ENCODE measurements around the gene GRM2.
A peak's percentile ranks its signal among the peaks of the same experiment; 100 is the strongest.

GRM2 gene

DNA sequence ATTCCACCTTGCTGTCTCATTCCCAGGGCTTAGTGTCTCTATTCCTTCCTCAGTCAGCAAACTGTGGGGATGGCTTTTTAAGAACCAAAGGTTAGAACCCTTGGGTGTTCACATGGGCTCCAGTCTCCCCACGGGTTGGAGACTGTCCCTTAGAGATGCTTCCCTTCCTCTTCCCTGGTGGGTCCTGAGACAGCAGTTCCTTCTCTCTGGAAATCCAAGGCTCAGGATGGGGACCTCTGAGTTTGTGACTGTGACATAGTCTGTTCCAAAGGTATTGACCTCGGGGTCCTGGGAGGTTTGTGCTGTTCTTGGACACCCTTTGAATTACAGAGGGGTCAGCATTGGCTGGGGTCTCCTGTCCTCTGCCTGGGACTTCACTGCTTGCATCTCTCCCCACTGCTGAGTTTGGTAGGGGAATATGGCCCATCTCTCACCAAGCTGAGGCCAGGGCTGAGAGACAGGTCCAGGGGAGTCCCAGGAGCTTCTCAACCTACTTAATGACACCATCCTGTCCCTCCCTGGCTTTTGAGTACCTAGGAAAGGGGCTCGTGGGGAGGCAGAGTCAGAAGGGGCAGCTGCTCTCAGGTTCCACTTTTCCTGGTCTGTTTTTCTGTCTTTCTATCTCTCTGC is 1.5 kb downstream of the GRM2 start:
- no peak overlapping the region for H3K9ac ChIP-seq (ENCODE audit: low read length)
- no peak for DNase-seq (ENCODE audit: low read depth)
- no peak overlapping the region for H3K4me3 ChIP-seq (ENCODE audit: low read length)
- peaks cover 6% of the 10 kb centered on the region for H3K36me3 ChIP-seq (ENCODE audit: control insufficient read depth, insufficient read depth, low read length, severe bottlenecking)
- H3K9me3 ChIP-seq (ENCODE audit: control insufficient read depth, low read length): no peaks in the 10 kb centered on the region
- peaks cover 12% of the 10 kb centered on the region for H3K27me3 ChIP-seq (replicated peaks; ENCODE audit: control insufficient read depth, insufficient read depth, low read length)
- peaks cover 10% of the 10 kb centered on the region for H3K4me1 ChIP-seq (ENCODE audit: control insufficient read depth, insufficient read depth, low read length)

- H3K9me3 ChIP-seq (ENCODE audit: control insufficient read depth, low read length): no peaks in the 10 kb centered on the region
- no peak for DNase-seq (ENCODE audit: low read depth)
- H3K9ac ChIP-seq (ENCODE audit: low read length): no peak overlapping the region
- peaks cover 10% of the 10 kb centered on the region for H3K4me1 ChIP-seq (ENCODE audit: control insufficient read depth, insufficient read depth, low read length)
- H3K4me3 ChIP-seq (ENCODE audit: low read length): no peak overlapping the region
- peaks cover 12% of the 10 kb centered on the region for H3K27me3 ChIP-seq (replicated peaks; ENCODE audit: control insufficient read depth, insufficient read depth, low read length)
- H3K36me3 ChIP-seq (ENCODE audit: control insufficient read depth, insufficient read depth, low read length, severe bottlenecking): peaks cover under 1% of the 10 kb centered on the region
Measured at GRCh38 chr3:51709004-51709420, 2.1 kb downstream of the GRM2 start.

- Histone ChIP-seq H3K9me3 (ENCODE audit: control insufficient read depth, low read length) (no peaks in the 10 kb centered on the region), H3K27me3 (replicated peaks; ENCODE audit: control insufficient read depth, insufficient read depth, low read length) (peaks cover 18% of the 10 kb centered on the region), H3K4me1 (ENCODE audit: control insufficient read depth, insufficient read depth, low read length) (peaks cover 10% of the 10 kb centered on the region), H3K36me3 (ENCODE audit: control insufficient read depth, insufficient read depth, low read length, severe bottlenecking) (no peaks in the 10 kb centered on the region), H3K4me3 (ENCODE audit: low read length) (no peak overlapping the region), H3K9ac (ENCODE audit: low read length) (no peak overlapping the region)
- DNase-seq (ENCODE audit: low read depth): no peak
Measured at GRCh38 chr3:51709675-51710074, 2.8 kb downstream of the GRM2 start.

DNA sequence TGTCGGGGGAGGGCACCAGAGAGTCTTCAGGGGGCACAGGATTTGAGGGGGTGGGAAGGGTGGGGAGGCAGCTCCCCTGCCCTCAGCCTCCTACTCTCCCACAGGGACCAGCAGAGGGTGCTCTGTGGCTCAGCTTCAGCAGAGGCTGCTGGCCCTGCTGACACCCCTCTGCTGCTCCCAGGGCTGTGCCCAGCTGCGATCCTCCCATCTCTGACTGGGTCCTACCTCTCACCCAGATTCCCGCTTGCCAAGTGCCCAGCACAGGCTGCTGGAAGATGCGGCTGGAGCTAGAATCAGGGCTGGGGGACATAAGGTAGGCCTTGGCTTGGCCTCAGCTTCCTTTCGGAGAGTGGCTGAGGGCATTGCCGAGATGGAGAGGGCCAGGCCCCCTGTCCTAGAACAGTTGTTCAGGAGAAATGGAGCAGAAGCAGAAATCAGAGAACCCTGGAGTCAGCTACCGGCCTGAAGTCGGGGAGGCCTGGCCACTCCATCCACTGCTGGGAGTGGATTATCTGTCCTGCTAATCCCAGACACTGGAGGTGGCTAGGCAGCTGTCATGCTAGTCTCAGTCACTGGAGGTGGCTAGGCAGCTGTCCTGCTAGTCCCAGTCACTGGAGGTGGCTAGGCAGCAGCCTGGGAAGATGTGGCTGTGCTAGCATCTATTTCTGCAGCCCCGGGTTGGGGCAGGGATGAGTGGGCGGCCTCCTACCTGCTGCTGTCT is 3.9 kb downstream of the GRM2 start:
- peak; percentile 10 for DNase-seq (ENCODE audit: low read depth)
- H3K4me3 ChIP-seq (ENCODE audit: low read length): no peak overlapping the region
- H3K9ac ChIP-seq (ENCODE audit: low read length): no peak overlapping the region
- H3K4me1 ChIP-seq (ENCODE audit: control insufficient read depth, insufficient read depth, low read length): peaks cover 10% of the 10 kb centered on the region
- H3K27me3 ChIP-seq (replicated peaks; ENCODE audit: control insufficient read depth, insufficient read depth, low read length): peaks cover 19% of the 10 kb centered on the region
- H3K36me3 ChIP-seq (ENCODE audit: control insufficient read depth, insufficient read depth, low read length, severe bottlenecking): no peaks in the 10 kb centered on the region
- H3K9me3 ChIP-seq (ENCODE audit: control insufficient read depth, low read length): no peaks in the 10 kb centered on the region

DNA sequence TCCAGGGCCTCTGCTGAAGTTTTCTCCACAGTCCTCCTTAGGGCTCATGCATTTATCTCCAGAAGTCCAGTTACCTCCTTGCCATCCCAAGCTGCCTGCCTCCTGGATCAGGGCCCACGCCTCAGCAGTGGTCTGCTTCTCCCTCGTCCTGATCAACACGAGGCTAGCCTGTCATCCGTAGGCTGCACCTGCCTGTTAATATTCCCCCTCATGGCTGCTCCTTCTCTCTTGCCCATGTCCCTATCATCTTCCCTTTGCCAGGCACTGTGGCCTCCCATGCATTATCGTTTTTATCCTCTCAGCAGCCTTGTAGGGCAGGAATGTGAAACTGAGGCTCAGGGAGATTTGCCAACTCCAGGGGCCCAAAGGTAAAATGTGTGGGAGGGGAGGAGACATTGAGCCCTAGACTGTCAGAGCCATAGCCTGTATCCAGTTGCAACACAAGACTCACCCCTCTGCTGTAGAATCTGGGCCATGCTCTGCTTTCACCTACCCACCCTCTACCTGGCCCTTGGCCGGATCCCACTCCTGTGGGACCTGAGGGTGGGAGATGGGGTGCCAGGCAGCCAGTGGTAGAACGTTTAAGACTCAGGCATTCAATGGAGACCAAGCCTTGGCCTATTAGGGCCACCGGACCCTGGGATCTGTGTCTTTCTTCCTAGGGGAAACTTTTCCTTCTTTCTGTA is 4.6 kb downstream of the GRM2 start:
- no peak for DNase-seq (ENCODE audit: low read depth)
- no peak overlapping the region for H3K9ac ChIP-seq (ENCODE audit: low read length)
- H3K27me3 ChIP-seq (replicated peaks; ENCODE audit: control insufficient read depth, insufficient read depth, low read length): peaks cover 19% of the 10 kb centered on the region
- no peaks in the 10 kb centered on the region for H3K36me3 ChIP-seq (ENCODE audit: control insufficient read depth, insufficient read depth, low read length, severe bottlenecking)
- peaks cover 10% of the 10 kb centered on the region for H3K4me1 ChIP-seq (ENCODE audit: control insufficient read depth, insufficient read depth, low read length)
- H3K4me3 ChIP-seq (ENCODE audit: low read length): no peak overlapping the region
- H3K9me3 ChIP-seq (ENCODE audit: control insufficient read depth, low read length): no peaks in the 10 kb centered on the region

- Histone ChIP-seq H3K9ac (ENCODE audit: low read length) (no peak overlapping the region), H3K27me3 (replicated peaks; ENCODE audit: control insufficient read depth, insufficient read depth, low read length) (peaks cover 19% of the 10 kb centered on the region), H3K4me1 (ENCODE audit: control insufficient read depth, insufficient read depth, low read length) (peaks cover 9% of the 10 kb centered on the region), H3K9me3 (ENCODE audit: control insufficient read depth, low read length) (no peaks in the 10 kb centered on the region), H3K36me3 (ENCODE audit: control insufficient read depth, insufficient read depth, low read length, severe bottlenecking) (no peaks in the 10 kb centered on the region), H3K4me3 (ENCODE audit: low read length) (no peak overlapping the region)
- no peak for DNase-seq (ENCODE audit: low read depth)
Measured at GRCh38 chr3:51712038-51712420, 5.2 kb downstream of the GRM2 start.

DNA sequence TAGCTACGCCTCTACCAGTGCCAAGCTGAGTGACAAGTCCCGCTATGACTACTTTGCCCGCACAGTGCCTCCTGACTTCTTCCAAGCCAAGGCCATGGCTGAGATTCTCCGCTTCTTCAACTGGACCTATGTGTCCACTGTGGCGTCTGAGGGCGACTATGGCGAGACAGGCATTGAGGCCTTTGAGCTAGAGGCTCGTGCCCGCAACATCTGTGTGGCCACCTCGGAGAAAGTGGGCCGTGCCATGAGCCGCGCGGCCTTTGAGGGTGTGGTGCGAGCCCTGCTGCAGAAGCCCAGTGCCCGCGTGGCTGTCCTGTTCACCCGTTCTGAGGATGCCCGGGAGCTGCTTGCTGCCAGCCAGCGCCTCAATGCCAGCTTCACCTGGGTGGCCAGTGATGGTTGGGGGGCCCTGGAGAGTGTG is 5.7 kb downstream of the GRM2 start:
- Histone ChIP-seq H3K36me3 (ENCODE audit: control insufficient read depth, insufficient read depth, low read length, severe bottlenecking) (no peaks in the 10 kb centered on the region), H3K9me3 (ENCODE audit: control insufficient read depth, low read length) (no peaks in the 10 kb centered on the region), H3K27me3 (replicated peaks; ENCODE audit: control insufficient read depth, insufficient read depth, low read length) (peaks cover 19% of the 10 kb centered on the region), H3K4me1 (ENCODE audit: control insufficient read depth, insufficient read depth, low read length) (peaks cover 4% of the 10 kb centered on the region), H3K4me3 (ENCODE audit: low read length) (no peak overlapping the region), H3K9ac (ENCODE audit: low read length) (no peak overlapping the region)
- DNase-seq (ENCODE audit: low read depth): no peak

DNA sequence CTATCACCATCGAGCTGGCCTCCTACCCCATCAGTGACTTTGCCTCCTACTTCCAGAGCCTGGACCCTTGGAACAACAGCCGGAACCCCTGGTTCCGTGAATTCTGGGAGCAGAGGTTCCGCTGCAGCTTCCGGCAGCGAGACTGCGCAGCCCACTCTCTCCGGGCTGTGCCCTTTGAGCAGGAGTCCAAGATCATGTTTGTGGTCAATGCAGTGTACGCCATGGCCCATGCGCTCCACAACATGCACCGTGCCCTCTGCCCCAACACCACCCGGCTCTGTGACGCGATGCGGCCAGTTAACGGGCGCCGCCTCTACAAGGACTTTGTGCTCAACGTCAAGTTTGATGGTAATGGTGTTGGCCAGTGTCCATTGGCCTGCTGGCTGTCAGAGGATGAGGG is 6.1 kb downstream of the GRM2 start:
- peaks cover 4% of the 10 kb centered on the region for H3K4me1 ChIP-seq (ENCODE audit: control insufficient read depth, insufficient read depth, low read length)
- no peak overlapping the region for H3K9ac ChIP-seq (ENCODE audit: low read length)
- no peaks in the 10 kb centered on the region for H3K36me3 ChIP-seq (ENCODE audit: control insufficient read depth, insufficient read depth, low read length, severe bottlenecking)
- no peak for DNase-seq (ENCODE audit: low read depth)
- H3K4me3 ChIP-seq (ENCODE audit: low read length): no peak overlapping the region
- H3K27me3 ChIP-seq (replicated peaks; ENCODE audit: control insufficient read depth, insufficient read depth, low read length): peaks cover 15% of the 10 kb centered on the region
- no peaks in the 10 kb centered on the region for H3K9me3 ChIP-seq (ENCODE audit: control insufficient read depth, low read length)

DNA sequence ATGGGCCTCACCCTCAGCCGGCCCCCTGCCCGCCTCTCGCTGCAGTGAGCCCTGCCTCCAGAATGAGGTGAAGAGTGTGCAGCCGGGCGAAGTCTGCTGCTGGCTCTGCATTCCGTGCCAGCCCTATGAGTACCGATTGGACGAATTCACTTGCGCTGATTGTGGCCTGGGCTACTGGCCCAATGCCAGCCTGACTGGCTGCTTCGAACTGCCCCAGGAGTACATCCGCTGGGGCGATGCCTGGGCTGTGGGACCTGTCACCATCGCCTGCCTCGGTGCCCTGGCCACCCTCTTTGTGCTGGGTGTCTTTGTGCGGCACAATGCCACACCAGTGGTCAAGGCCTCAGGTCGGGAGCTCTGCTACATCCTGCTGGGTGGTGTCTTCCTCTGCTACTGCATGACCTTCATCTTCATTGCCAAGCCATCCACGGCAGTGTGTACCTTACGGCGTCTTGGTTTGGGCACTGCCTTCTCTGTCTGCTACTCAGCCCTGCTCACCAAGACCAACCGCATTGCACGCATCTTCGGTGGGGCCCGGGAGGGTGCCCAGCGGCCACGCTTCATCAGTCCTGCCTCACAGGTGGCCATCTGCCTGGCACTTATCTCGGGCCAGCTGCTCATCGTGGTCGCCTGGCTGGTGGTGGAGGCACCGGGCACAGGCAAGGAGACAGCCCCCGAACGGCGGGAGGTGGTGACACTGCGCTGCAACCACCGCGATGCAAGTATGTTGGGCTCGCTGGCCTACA is 8.5 kb downstream of the GRM2 start:
- H3K27me3 ChIP-seq (replicated peaks; ENCODE audit: control insufficient read depth, insufficient read depth, low read length): peaks cover 9% of the 10 kb centered on the region

GRCh38 chr3:51715977-51716294 is 9.1 kb downstream of the GRM2 start:
- Histone ChIP-seq H3K9me3 (ENCODE audit: control insufficient read depth, low read length) (no peaks in the 10 kb centered on the region), H3K27me3 (replicated peaks; ENCODE audit: control insufficient read depth, insufficient read depth, low read length) (peaks cover 14% of the 10 kb centered on the region), H3K4me1 (ENCODE audit: control insufficient read depth, insufficient read depth, low read length) (peaks cover 1% of the 10 kb centered on the region), H3K9ac (ENCODE audit: low read length) (no peak overlapping the region), H3K36me3 (ENCODE audit: control insufficient read depth, insufficient read depth, low read length, severe bottlenecking) (no peaks in the 10 kb centered on the region), H3K4me3 (ENCODE audit: low read length) (no peak overlapping the region)
- no peak for DNase-seq (ENCODE audit: low read depth)

More for the DNA sequence above, 8.5 kb downstream of the GRM2 start:
- H3K36me3 ChIP-seq (ENCODE audit: control insufficient read depth, insufficient read depth, low read length, severe bottlenecking): no peaks in the 10 kb centered on the region
- no peak overlapping the region for H3K9ac ChIP-seq (ENCODE audit: low read length)
- H3K9me3 ChIP-seq (ENCODE audit: control insufficient read depth, low read length): no peaks in the 10 kb centered on the region
- H3K4me1 ChIP-seq (ENCODE audit: control insufficient read depth, insufficient read depth, low read length): peaks cover 4% of the 10 kb centered on the region
- no peak overlapping the region for H3K4me3 ChIP-seq (ENCODE audit: low read length)
- DNase-seq (ENCODE audit: low read depth): no peak

- Histone ChIP-seq H3K9me3 (ENCODE audit: control insufficient read depth, low read length) (no peaks in the 10 kb centered on the region), H3K4me1 (ENCODE audit: control insufficient read depth, insufficient read depth, low read length) (no peaks in the 10 kb centered on the region), H3K27me3 (replicated peaks; ENCODE audit: control insufficient read depth, insufficient read depth, low read length) (peaks cover 19% of the 10 kb centered on the region), H3K36me3 (ENCODE audit: control insufficient read depth, insufficient read depth, low read length, severe bottlenecking) (no peaks in the 10 kb centered on the region), H3K9ac (ENCODE audit: low read length) (no peak overlapping the region), H3K4me3 (ENCODE audit: low read length) (no peak overlapping the region)
- DNase-seq (ENCODE audit: low read depth): no peak
Measured at GRCh38 chr3:51716805-51717204, 9.9 kb downstream of the GRM2 start.

Measured in adipocyte (in vitro differentiated cells).